H54 (cell line): Measurements from ENCODE around the gene RAD51B.
A peak's percentile ranks its signal among the peaks of the same experiment; 100 is the strongest.
"Not testable (repeated sequence)": the region's sequence is repeated elsewhere in the genome, so short reads cannot be mapped to it uniquely, and the experiment has no call there.

ENCODE experiments used
- DNase-seq: peaks from one replicate; pipeline ENCODE4 v3.0.0; 2011; ENCODE audit warnings: low spot score, mixed read lengths; ENCODE audit not compliant: insufficient read length
- FAIRE-seq: peaks from 3 replicates; lab custom pipeline; 2011; peaks lifted over from hg19 to GRCh38; lab: Jason Lieb, UNC
- POLR2A ChIP-seq: IDR thresholded peaks from 2 replicates; pipeline ENCODE4 v1.6.1; 2011; ENCODE audit warnings: low read depth, mild to moderate bottlenecking, low read length

The RAD51B gene

GRCh38 chr14:67816326-67817002 lies 3.1 kb upstream of the RAD51B start, which contains the start of gene ZFYVE26:
ZFYVE26 (minus strand) TSS chr14:67816590; CDS start chr14:67815963, 627 bp downstream.
- peak; percentile 95 for FAIRE-seq
- TF ChIP-seq POLR2A, result 0 out of 2 replicates have a peak, but pooled peaks have one; percentile 7

DNA sequence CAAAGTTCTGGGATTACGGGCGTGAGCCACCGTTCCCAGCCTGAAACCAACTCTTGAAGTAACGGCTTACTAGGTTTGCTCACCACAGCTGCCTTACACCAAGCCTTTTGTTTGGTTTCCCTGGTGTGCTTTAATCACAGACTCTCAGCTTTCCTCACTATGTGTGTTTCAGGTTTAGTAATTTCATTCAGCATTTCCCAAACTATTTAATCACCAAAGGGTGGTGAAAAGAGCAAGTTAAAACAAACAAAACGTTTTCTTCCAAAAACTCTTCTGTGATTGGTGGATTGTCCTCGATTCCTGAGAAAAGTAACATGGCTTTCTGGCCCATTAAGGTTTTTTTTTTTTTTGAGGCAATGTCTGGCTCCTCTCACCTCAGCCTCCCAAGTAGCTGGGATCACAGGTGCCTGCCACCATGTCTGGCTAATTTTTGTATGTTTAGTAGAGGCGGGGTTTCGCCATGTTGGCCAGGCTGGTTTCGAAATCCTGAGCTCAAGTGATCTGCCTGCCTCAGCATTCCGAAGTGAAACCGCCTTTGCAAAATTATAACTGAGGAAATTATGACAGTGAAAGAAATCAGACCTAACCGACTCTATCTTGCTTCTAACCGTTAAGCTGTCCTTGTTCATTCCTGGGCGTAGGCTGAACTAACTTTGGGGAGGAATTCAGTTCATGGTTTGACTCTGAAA lies 1.7 kb upstream of the RAD51B start:
- no peak for TF ChIP-seq POLR2A
- FAIRE-seq (no peak), DNase-seq (no peak)

More at GRCh38 chr14:67816326-67817002, 3.1 kb upstream of the RAD51B start, which contains the start of gene ZFYVE26:
- DNase-seq, result peak; percentile 74

GRCh38 chr14:67818476-67818875 lies 1.1 kb upstream of the RAD51B start:
- FAIRE-seq, DNase-seq: not testable (repeated sequence)

GRCh38 chr14:67820428-67820971 lies 921 bp downstream of the RAD51B start:
- FAIRE-seq, result peak; percentile 27
- DNase-seq, result no peak
- no peak for TF ChIP-seq POLR2A

GRCh38 chr14:67821121-67821520 lies 1.5 kb downstream of the RAD51B start:
- FAIRE-seq (no peak), DNase-seq (no peak)
- TF ChIP-seq POLR2A, result no peak

DNA sequence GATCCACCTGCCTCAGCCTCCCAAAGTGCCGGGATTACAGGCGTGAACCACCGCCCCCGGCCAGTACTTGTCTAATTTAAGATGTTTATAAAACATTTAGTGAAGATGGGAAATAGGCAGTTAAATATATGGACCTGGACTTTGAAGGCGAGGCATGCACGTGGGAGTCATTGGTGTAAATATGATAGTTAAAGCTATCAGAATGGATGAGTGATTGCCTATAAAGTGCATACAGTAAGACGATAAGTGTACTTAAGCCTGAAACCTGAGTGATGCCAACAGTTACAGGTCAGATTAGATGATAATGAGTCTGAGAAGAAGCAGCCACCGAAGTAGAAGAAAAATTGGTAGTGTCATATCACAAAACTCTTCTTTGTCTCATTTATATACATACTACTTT lies 11.5 kb downstream of the RAD51B start:
- FAIRE-seq, result no peak
- no peak for TF ChIP-seq POLR2A
- no peak for DNase-seq

GRCh38 chr14:67833403-67833802 lies 13.8 kb downstream of the RAD51B start:
- FAIRE-seq (no peak), DNase-seq (no peak)
- no peak for TF ChIP-seq POLR2A

- no peak for TF ChIP-seq POLR2A
- DNase-seq (no peak), FAIRE-seq (no peak)
These were observed 16.0 kb downstream of the RAD51B start for GRCh38 chr14:67835596-67835995.

DNA sequence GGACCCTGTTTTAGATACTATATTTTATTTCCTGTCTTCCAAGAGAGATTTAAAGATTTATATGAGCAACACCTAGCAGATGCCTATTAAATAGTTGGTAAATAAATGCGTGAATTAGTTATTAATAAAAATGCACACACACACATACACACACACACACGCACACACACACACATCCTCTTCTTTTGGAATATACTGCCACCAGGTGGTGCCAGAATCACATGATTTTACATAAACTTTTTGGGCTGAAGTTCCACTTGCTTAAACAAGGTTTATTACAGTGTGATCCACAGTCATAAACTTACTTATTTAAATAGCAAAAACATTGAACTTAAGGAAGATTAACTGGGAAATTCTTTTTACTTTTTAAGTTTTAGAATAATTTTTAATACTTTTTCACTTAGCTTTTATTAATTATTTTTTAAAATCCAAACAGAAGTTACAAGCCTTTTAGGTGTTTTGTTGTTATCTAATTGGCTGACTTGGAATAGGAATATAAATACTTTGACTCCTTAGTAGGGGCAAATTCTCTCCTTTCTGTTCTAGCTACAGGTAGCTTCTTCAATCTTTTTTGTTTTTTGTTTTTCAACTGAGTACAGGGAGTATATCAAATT lies 17.5 kb downstream of the RAD51B start:
- no peak for DNase-seq
- no peak for FAIRE-seq

GRCh38 chr14:67846029-67846610 lies 26.5 kb downstream of the RAD51B start:
- no peak for FAIRE-seq
- no peak for TF ChIP-seq POLR2A
- DNase-seq, result no peak

More for the DNA sequence above, 17.5 kb downstream of the RAD51B start:
- no peak for TF ChIP-seq POLR2A

GRCh38 chr14:67850066-67850830 lies 30.7 kb downstream of the RAD51B start:
- FAIRE-seq (no peak), DNase-seq (no peak)
- no peak for TF ChIP-seq POLR2A

DNA sequence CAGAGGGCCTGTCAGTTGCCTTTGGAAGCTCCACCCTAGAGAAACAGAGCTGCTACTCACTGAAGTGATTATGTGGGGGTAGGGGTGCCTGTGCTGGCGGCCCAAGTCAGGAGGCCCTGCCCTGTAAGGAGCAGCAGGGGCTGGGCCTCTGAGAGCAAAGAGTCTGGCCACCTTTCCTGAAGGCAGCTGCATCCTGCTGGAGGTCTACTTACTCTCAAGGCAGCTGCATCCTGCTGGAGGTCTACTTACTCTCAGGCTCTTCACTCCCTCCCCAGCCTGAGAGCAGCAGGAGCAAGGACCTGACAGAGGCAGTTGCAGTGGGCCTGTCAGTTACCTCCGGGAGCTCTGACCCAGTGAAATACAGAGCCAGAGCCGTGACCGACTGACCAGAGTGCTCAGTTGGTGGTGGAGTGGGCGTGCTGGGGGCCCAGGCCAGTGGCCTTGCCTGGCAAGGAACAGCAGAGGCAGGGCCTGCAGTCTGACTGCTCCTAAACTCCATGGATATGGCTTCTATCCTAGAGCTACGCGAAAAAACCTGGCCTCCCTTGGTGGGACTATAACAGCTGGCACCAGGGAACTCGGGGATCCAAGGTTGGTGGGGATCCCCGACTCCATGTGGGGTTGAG lies 32.3 kb downstream of the RAD51B start:
- DNase-seq, result no peak
- FAIRE-seq, result no peak
- TF ChIP-seq POLR2A, result no peak

- no peak for TF ChIP-seq POLR2A
- FAIRE-seq, result no peak
- no peak for DNase-seq
These were observed 33.5 kb downstream of the RAD51B start for GRCh38 chr14:67852926-67853604.
